GM18907 (cell line): ENCODE data around the gene KIAA0513.

Experiments
- ATAC-seq: cut with Tn5 transposase; IDR thresholded peaks from one replicate; pipeline ENCODE4 v1.9.1; 2021; ENCODE audit warnings: mild to moderate bottlenecking, moderate library complexity; ENCODE audit not compliant: unreplicated experiment

KIAA0513 gene

DNA sequence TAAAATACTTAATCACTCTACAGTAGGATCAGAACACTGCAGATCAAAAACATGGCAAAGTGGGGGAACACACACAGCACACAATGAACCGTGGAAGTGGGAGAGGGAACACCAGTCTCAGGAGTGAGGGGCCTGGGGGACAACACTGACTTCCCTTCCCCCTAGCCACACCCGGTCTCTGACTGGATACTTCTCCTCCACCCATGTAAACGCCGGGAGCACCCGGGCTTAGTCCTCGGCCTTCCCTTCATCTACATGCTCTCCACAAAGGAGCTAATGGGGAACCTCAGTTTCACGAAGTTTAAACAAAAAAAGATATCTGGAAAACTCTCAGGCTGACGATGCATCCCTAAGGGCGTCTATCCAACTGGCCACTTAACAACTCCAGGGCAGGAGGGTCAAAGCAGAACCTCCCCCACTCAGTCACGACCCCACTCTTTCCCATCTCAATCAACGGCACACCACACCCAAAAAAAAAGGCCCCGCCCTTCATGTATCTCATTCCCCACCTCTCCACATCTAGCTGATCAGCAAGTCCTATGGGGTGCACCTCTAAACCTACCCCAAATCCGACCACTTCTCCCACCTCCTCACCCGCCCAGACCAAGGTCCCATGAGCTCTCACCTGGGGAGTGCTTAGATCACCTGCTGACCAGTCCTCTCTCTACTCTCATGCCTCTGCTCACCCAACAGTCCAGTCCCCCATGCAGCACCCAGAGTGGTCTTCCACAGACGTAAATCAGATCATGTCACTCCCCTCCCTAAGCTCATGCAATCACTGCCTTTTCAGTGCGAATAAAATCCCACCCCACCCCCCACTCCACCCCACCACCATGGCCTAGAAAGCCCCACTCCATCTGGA lies 23.6 kb upstream of the KIAA0513 start:
- no peak for ATAC-seq

DNA sequence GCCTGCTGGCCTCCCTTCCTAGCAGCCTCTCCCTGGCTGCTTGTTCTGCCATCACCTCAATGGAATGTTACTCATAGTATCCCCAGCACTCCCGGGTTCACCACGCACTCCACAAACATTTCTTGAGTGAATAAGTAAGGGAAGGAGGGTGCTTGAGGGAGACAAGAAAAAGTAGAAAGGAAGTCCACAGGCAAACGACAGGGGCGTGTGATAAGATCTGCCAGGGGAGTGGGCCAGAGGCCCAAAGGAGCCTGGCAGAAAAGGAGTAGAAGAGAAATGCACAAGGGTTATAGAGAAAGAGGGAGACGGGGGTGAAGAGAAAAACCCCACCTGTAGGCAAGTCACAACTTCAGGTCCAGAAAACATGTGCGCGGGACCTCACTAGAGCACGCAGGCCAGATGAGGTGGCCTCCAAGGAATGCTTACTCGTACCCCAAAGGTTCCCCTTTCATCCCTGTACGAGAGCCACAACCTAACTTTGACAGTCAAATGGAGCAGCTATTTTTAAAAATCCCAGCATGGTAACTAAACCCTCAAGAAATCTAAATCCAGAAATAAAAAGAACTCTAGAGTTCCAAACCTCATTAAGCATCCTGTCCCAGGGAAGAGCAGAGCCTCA lies 22.9 kb upstream of the KIAA0513 start:
- no peak for ATAC-seq

DNA sequence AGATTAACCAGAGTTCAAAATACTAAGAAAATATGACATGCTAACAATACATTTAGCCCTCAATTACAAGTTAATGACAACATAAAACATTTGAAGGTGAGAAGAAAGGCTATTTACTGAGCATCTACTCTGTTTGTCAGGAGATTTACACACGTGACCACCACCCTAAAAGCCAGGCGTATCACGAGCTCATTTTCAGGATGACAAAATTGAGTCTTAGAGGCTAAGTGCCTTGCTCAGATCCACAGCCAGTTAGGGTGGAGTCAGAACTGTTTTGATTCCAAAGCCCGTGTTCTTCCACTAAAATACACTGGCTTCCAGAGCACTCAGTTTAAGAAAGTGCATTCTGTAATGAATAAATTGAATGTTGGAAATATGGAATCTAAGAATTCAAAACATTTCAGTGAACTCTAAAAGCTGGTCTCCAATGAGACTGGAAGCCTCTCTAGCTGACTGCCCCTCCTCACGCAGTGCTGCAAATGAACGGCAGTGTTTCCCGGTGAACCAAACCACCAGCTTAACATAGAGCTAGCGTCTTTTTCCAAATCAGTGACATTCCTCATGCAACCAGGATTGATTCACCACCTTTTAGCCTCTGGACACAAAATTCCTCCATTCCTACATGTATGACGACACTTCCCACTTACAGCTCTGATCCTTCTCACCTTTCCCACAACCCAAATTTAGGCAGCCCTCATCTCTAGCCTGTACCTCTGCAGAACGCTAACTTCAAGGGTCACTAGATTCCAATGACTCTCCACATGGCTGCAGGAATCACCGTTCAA lies 22.1 kb upstream of the KIAA0513 start:
- ATAC-seq: no peak

DNA sequence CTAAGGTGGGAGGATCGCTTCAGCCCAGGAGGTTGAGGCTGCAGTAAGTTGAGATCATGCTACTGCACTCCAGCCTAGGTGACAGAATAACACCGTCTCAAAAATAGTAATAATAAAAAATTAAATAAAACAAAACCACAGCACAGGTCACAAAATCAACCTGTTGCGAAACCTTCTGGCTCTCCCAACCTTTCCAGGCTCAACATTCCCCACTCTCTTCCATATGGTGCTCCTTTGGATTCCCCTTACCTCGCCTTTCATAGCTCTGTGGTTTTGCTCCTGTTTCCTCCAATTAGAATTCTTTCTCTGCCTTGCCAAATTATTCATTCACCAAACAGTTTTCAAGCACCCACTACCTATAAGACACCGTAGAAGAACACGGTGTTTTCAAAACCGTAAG lies 21.0 kb upstream of the KIAA0513 start:
- ATAC-seq: no peak

DNA sequence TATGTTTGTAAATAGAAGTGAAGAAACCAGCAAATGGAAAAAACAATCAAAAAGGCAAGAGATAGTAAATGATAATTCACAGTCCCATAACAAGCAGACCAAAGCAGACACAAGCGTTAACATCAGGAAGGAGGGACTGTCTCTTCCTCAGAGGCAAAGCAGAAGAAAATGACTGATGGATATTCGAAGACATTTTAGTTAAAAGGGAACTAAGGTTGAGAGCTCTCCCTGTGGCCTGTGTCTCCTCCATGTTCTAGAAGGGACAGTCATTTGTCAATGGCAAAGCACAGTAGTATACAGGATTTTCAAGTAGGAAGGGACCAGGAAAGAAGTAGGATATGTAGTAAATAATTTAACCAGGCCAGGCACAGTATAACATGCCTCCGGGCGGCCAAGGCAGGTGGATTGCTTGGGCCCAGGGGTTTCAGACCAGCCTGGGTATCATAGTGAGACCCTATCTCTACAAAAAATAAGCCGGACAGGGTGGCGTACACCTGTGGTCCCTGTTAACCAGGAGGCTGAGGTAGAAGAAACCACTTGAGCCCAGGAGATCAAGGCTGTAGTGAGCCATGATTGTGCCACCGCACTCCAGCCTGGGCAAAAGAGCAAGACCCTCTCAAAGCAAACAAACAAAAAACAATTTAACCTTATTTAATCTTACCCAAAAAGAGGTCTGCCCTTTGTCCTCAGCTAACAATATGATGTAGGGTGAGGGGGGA lies 19.9 kb upstream of the KIAA0513 start:
- no peak for ATAC-seq

DNA sequence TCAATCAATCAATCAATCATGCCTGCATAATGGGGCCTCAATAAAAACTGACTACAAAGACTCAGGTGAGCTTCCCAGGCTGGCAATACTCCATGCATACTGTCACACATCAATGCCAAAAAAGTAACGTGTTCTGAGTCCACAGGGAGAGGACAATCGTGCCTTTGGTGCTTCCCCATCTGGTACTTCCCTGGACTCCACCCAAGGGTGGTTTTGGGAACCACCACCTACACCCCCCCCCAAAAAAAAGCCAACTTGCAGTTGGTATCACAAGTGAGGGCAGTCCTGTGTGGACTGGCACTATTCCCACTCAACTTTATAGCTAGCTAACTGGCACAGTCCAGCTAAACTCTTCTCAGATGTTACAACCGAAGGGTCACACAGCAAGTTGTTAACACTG lies 19.3 kb upstream of the KIAA0513 start:
- ATAC-seq: no peak

DNA sequence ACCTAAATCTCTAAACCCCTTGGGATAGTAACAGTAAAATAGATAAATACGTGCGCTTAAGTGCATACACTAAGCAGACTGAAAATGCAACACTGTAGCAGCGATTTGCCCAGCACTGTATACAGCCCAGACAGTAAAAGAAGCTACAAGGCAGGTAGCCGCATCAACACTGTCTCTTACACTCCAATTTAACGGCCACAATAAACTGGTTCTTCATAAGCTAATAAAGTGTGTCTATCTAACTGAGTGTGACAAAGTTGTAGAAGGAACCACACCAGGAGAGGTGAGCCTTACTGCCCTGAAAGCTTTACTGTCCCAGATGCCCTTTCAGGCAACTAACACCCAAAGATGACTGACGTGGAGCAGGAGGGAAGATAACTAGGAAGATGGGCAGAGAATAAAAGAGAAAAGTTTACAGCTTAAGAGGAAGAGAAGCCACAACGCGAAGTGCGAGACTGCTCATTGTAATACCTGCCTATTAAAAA lies 17.1 kb upstream of the KIAA0513 start:
- ATAC-seq: no peak

DNA sequence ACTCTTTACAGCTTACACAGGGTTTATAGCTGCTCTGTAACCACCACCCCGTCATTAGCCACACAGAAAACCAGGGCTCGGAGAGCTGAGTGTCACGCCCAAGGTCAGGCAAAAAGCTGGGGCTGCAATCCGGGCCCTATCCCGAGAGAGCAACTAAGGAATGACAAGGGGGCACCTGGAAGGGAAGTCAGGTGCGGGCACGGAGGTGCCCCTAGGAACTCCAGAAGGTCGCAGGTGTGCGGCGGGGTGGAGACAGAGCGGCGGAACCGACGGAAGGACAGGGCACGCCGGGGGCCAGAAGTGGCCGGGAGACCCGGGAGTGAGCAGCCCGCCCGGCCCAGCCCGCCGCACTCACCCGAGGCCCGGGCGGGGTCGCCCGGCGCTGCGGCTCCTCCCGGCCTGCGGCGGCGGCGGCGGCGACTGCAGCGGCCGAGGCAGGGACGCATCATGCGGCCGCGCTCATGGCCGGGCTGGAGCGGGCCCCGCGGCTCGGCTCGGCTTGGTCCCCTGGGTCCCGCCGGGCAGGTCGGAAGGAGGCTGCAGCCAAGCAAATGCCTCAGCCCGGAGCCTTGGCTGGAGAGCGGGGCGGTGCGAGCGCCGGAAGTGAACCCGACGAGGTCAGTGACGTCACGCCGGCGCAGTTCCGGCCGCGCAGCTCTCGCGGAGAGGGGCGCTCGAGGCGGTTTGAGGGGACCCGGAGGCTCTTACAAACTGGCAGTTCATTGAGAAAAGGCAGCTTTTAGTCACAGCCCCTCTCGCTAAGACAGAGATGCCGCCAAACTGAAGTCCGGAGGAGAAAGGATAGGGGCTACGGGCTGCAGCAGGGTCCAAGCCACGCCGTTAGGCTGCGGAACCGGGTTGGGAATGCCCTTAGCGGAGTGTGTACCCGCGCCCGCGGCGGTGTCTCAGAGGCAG lies 16.4 kb upstream of the KIAA0513 start, which contains the start of gene ZDHHC7:
TSS of gene ZDHHC7 (minus strand) at position 605 of the 915 bp plus-strand sequence. CDS start 20,917 bp downstream, outside the sequence.
- ATAC-seq: peak; percentile 90

DNA sequence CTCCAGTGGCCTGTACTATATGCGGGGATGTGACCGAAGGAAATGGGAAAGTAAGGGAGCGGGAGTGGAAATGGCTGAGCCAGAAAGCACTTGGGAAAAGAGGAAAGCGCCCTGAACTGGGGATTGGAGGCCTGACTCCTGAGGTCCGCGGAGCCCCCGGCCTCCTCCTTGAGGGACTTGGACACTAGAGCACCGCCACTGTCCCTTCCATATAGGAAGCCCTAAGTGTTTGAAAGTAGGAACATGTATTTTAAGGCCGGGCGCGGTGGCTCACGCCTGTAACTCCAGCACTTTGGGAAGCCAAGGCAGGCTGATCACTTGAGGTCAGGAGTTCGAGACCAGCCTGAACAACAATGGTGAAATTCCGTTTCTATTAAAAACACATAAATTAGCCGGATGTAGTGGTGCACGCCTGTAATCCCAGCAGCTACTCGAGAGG lies 15.7 kb upstream of the KIAA0513 start:
- no peak for ATAC-seq

DNA sequence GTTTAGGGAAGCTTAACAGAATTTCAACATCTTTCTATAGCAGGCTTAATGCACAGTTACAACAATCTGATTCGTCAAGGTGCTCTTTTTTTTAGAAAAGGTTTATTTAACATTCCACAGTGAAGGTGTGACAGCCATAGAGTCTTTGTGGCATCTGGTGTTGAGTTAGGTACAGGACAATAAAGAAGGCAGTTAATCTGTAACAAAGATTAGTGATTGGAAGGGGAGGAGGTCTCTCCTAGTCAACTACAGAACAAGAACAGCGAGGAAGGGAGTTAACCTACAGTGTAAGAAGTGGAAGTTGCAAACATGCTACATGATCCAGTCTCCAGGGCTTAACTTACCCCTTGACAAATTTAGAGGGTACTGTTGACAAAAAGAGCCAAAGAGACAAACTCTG lies 13.3 kb upstream of the KIAA0513 start:
- no peak for ATAC-seq

DNA sequence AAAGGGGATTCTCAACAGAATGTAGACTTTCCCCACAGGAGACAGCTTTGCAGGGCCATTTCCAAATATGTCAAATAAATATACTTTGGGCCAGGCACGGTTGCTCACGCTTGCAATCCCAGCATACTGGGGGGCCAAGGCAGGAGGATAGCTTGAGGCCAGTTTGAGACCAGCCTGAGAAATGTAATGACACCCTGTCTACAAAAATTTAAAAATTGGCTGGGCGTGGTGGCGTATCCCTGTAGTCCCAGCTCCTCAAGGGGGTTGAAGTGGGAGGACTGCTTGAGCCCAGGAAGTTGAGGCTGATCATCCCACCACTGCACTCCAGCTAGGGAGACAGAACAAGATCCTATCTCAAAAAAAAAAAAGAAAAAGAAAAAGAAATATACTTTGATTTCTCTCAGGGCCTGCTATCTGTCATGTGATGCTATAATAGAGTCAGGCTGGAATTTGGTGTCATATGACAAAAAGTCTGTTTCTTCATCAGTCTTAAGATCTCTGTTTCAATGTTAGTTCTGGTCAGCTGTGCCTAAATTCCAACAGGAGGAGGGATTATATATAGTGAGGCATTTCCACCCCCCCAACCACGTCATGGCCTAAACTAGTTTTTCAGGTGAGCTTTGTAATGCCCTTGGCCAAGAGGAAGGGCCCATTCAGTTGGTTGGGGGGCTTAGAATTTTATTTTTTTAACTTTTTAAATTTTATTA lies 12.0 kb upstream of the KIAA0513 start:
- no peak for ATAC-seq

DNA sequence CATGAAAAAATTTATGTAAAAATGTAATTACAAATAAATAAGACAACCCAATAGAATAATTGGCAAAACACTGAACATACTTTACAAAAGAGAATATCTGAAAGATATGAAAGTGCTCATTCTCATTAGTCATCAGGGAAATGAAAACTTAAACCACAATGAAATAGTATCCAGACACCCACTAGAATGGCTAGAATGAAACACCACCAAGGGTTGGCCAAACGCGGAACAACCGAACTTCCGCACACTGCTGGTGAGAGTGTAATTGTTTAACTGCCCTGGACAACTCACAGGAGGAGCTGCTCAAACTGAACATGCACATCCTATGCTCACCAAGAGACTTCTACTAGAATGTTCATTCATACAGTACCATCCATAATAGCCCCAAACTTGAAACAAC lies 10.4 kb upstream of the KIAA0513 start:
- no peak for ATAC-seq

DNA sequence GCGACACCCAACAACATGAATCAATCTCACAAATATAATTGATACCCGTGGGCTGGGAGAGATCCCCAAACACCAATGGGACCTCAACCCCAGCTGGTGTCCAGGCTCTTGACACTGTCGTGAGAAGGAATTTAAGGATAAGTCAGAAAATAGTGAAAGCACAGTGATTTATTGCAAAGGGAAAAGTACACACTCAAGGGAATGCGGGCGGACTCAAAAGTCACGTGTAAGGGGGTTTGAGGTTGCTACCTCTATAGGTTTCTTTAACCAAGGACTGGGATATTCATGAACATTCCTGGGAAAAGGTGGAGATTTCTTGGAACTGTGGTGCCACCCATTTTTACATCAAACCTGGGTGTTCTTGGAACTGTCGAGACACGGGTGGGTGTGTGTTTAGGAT lies 10.0 kb upstream of the KIAA0513 start:
- no peak for ATAC-seq

DNA sequence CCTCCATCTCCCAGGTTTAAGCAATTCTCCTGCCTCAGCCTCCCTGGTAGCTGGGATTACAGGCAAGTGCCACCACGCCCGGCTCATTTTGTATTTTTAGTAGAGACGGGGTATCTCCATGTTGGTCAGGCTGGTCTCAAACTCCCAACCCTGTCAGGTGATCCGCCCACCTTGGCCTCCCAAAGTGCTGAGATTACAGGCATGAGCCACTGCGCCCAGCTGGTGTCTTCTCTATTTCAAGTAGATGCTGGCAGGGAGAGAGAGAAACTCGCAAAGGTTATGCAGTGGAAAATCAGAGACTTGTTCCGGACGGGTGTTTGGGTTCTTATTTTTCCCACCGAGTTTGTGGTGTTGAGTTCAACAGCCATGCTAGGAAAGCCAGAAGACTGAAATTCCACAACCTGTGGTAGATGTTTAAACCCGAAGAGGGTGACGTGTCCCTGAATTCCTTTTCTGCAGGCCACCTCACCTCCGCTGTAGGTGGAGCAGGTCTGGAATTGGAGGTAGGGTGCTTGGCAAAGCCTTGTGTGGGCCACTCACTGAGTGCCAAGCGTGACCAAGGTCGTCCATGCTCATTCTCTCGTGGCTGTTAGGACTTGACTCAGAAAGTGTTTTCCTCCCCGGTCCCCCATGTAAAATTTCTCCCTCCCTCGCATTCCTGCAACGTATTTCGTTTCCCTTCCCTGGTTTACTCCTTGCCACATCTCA lies 8.9 kb upstream of the KIAA0513 start:
- no peak for ATAC-seq

DNA sequence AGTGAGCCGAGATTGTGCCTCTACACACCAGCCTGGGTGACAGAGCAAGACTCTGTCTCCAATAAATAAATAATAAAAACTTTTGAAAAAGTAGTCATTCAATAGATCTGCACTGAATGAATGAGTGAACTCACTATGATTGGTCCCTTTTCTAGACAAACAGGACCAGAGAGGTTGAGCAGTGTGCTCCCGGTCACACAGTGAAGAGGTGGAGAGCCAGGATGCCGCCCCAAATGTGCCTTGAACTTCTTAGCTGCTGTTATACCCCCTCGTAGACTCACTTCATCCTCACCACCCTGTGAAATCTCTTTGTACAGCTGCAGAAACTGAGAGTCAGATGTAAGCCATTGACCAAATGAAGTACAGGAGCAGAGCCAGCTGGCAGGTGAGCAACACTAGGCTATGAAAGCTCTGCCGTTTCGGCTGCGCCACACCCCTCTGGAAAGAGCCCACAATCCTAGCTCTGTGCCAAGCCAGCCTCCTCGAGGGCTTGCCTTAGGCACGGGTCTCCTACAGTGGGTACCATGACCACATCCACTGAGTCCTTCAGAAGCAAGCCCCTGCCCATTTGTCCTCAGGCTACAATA lies 7.8 kb upstream of the KIAA0513 start:
- ATAC-seq: no peak

DNA sequence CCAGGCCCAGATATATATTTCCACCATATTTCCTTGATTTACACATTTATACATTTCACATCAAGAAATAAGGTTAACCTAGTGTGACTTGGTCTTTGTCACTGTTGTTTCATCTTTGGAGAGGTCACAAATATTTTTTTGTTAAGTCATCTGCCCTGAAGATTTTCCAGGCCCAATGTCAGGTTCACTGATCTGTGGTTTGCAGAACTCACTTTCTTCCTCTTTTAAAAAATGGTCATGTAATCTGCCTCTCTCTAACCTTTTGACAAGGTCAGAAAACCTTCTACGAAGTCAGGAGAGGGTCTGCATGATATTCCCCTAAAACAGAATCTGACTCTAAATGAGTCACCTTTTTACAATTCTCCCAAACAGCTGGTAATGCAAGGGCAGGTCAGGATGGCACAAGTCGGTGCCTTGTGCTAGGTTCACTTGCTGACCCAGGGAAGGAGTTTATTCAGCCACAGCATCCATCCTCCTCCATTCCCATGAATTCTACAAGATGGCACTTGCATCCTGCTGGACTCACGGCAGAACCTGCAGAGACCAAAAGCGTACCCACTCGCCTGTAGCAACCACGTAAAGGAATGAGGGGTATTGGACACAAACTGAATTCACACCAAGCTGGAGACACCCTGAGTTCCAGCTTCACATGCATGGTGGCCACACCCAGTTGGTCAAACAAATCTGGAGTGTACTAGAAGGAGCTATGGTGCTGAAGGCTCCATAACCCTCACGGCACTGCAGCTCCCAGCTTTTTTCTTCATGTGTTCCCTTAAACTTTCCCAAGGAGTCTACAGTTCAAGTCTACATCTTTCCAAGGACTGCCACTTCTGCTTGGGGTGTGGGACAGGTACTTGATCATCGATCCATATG lies 1.6 kb upstream of the KIAA0513 start:
- no peak for ATAC-seq

DNA sequence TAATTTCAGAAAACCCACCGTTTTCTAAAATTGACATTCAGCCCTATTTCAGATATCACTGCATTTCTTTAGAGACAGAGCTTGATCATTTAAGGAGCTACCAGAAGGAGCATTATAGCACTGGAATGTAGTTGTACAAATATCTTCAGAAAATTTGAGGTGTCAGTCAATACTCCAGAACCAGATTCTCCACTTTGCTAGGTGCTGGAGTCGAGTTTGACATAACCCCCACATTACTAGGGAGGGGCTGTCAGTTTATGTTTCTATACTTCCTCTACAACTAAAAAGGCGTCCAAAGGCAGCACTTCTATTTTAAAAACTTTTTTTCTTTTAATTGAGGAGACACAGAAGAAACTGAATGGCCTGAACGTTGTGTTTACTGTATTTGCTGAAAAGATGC lies 892 bp upstream of the KIAA0513 start:
- no peak for ATAC-seq
